HG03439 (cell line): ENCODE measurements around the gene CACNG5.

ENCODE experiments used
- ATAC-seq: cut with Tn5 transposase; IDR thresholded peaks from one replicate; pipeline ENCODE4 v1.9.1; 2021; ENCODE audit warnings: mild to moderate bottlenecking, moderate library complexity; ENCODE audit not compliant: unreplicated experiment

Gene CACNG5

GRCh38 chr17:66834919-66835454 lies at the start of gene CACNG5:
TSS of gene CACNG5 (plus strand) at chr17:66835117. CDS start at chr17:66877333, 42,216 bp downstream.
- no peak for ATAC-seq

DNA sequence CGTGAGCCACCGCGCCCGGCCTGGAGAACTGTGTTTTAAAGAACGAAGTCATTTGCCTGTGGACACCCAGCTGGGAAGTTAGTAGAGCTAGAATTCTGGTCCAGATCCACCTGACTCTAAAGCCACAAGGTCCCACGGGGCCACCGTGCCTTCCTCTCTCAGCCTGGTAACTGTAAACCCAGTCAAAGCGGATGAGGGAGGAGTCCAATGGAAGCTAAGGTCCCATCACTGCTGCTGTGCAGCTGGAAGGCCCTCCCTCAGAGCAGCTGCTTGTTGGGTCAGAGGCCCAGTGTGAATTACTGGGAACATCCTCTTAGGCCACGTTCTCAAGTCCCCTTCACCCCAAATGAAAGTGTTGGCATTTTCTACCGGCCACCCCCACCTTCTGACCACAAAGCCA lies 48.8 kb upstream of the CACNG5 start:
- no peak for ATAC-seq

DNA sequence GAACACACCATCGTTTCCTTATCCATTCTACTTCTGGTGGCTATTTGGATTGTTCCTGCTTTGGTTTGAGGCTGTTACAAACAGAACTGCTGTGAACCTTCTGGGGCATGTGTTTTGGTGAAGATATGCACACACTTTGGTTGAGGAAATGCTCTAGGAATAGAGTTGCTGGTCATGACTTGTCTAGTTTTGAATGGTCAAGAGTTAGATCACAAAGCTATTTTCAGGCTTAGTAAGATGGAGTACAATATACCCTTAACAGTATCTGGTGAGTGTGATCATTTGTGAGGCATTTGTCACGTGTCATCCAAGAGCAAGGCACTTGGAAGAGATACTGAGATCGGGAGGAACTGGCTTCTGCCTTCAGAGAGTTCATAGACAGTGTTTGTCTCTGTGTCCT lies 47.0 kb upstream of the CACNG5 start:
- ATAC-seq = no peak

- ATAC-seq = no peak
Measured at GRCh38 chr17:66789093-66789492, 45.8 kb upstream of the CACNG5 start.

DNA sequence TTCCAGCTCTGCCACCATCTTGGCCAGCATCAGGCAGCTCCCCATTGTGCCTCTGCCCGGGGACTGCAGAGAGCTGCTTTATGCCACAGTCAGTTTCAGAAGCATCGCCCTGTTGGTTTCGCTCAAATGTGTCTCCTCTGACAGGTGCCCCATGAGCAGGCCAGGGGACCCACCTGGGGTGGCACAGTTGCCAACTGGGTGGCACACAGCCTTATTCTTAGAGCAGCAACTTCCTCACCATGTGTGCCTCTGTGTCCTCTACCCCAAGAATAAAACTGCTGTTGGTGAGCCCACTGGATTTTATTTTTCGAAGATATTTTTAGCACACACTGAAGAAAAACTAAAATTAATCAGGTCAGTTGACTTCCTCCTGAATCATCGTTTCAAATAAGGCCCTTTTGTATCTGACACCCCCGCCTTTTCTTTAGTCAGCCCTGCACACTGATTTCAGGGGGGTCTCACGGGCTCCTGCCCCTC lies 44.9 kb upstream of the CACNG5 start:
- no peak for ATAC-seq

- no peak for ATAC-seq
Measured at GRCh38 chr17:66790501-66791061, 44.3 kb upstream of the CACNG5 start.

GRCh38 chr17:66791347-66791746 lies 43.6 kb upstream of the CACNG5 start:
- ATAC-seq = no peak

- no peak for ATAC-seq
Measured at GRCh38 chr17:66793814-66794213, 41.1 kb upstream of the CACNG5 start.

- no peak for ATAC-seq
Measured at GRCh38 chr17:66795486-66795885, 39.4 kb upstream of the CACNG5 start.

GRCh38 chr17:66799849-66800537 lies 34.9 kb upstream of the CACNG5 start:
- no peak for ATAC-seq

DNA sequence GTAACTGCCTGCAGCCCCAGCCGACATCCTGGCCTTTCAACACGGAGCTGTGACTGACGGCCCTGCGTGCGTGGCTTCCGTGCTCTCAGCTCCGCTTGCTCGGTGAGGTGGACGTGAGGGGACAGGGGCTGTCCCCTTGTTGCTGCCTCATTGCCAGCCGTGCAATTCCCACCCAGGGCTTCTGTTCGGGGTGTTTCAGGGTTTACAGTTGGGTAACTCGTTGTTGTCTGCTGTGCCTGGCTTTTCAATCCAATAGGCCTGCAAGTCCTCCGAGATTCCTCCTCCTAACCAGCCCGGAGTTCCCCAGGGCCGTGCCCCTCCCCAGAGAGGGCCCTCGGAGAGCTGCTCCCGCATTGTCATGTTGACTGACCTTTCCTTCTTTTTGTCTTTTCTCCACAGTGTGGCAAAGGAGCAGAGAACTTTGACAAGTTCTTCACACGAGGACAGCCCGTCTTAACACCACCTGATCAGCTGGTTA lies 31.4 kb upstream of the CACNG5 start:
- ATAC-seq = no peak

GRCh38 chr17:66805567-66805966 lies 29.4 kb upstream of the CACNG5 start:
- no peak for ATAC-seq

- no peak for ATAC-seq
Measured at GRCh38 chr17:66807182-66807581, 27.7 kb upstream of the CACNG5 start.

- no peak for ATAC-seq
Measured at GRCh38 chr17:66809408-66809807, 25.5 kb upstream of the CACNG5 start.

- no peak for ATAC-seq
Measured at GRCh38 chr17:66810951-66811682, 23.8 kb upstream of the CACNG5 start.

GRCh38 chr17:66811683-66812054 lies 23.2 kb upstream of the CACNG5 start:
- no peak for ATAC-seq

DNA sequence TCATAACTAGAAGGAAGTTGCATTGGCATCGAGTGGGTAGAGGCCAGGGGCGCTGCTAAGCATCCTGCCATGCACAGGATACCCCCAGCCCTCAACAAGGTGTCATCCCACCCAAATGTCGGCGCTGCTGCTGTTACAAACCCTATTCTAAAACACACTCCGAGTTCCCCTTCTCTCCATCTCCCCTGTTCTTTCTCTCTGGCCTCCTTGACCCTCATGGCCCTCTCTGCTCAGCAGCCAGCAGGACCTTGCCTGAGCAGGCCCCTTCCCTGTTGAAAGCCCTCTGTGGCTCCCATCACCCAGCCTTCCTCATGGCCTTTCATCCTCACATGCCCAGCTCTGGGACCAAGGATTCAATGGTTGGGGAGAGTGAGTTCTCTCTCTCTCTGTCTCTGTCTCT lies 22.3 kb upstream of the CACNG5 start:
- no peak for ATAC-seq

DNA sequence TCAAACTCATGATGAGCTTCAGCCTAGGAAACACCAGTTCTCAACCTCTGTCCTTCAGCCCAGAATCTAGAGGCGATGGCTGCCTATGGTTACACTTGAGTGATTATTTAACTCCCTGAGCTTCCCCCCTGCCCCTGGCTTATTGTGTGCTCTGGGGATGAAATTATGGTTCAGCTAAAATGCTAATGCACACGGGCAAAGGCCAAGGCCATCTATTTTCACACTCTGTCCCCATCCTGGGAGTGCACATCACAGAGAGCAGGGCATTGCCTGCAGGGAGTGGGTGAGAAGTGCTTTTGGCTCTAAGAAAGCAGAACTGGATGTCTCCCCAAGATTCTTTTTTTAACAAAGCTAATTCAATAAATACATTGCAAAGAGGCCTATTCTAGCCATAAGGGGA lies 21.6 kb upstream of the CACNG5 start:
- no peak for ATAC-seq

GRCh38 chr17:66814026-66814425 lies 20.9 kb upstream of the CACNG5 start:
- ATAC-seq = no peak

DNA sequence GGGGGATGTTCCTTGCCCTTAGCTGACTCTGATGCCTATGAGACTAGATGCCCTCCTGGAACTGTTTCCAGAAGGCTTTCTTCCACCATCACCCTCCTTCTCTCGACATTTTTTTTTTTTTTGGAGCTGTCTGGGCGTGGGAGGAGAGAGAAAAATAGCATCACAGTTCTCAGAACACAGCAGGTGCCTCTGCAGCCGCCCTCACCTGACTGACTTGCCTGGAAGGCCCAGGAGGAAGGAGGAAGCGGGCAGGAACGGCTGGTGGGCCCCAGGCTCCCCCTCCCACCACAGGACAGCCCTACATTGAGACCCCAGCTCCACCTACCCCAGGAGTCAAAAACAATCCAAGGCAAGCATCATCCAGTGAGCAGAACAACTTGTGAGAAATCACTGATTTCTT lies 20.3 kb upstream of the CACNG5 start:
- no peak for ATAC-seq

DNA sequence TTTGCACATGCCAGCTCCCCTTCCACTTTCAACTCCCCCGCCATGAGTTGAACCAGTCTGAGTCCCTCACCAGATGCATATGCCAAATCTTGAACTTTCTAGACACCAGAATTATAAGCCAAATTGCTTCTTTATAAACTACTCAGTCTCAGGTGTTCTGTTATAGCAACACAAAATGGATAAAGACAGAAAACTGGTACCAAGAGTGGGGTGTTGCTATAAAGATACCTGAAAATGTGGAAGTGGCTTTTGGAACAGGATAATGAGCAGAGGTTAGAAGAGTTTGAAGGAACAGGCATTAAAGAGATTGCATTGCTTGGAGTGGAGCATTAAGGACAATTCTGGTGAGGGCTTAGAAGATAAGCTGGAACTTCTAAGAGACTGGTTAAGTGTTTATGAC lies 17.2 kb upstream of the CACNG5 start:
- ATAC-seq = no peak

- ATAC-seq = no peak
Measured at GRCh38 chr17:66819466-66819865, 15.5 kb upstream of the CACNG5 start.
